ENCODE results near the gene ATP6V0E2.

ATP6V0E2 gene

GRCh38 chr7:149838992-149839408, 34.8 kb upstream of the ATP6V0E2 start:
- Histone ChIP-seq H3K36me3 (ENCODE audit: low read depth) (no peaks in the 10 kb centered on the region), H3K4me1 (ENCODE audit: insufficient read depth, poor library complexity, severe bottlenecking) (peaks cover 5% of the 10 kb centered on the region), H3K27me3 (ENCODE audit: insufficient read depth, poor library complexity, severe bottlenecking) (no peaks in the 10 kb centered on the region), H3K9me3 (ENCODE audit: severe bottlenecking) (no peaks in the 10 kb centered on the region), H3K4me3 (ENCODE audit: severe bottlenecking) (peak overlapping the region; percentile 83), H3K27ac (ENCODE audit: poor library complexity, severe bottlenecking) (peak overlapping the region; percentile 42)
- DNase-seq (ENCODE audit: low spot score) (no peak), ATAC-seq (ENCODE audit: low read depth) (no peak)
- no peak for TF ChIP-seq CTCF (IDR thresholded peaks at IDR 0.05; ENCODE audit: poor library complexity, severe bottlenecking)

- TF ChIP-seq CTCF (IDR thresholded peaks at IDR 0.05; ENCODE audit: poor library complexity, severe bottlenecking): no peak
- no peak overlapping the region for H3K27ac ChIP-seq (ENCODE audit: poor library complexity, severe bottlenecking)
- no peak overlapping the region for H3K4me3 ChIP-seq (ENCODE audit: severe bottlenecking)
- no peak for ATAC-seq (ENCODE audit: low read depth)
- no peak for DNase-seq (ENCODE audit: low spot score)
- H3K36me3 ChIP-seq (ENCODE audit: low read depth): no peaks in the 10 kb centered on the region
- no peaks in the 10 kb centered on the region for H3K9me3 ChIP-seq (ENCODE audit: severe bottlenecking)
- H3K4me1 ChIP-seq (ENCODE audit: insufficient read depth, poor library complexity, severe bottlenecking): peaks cover 5% of the 10 kb centered on the region
- H3K27me3 ChIP-seq (ENCODE audit: insufficient read depth, poor library complexity, severe bottlenecking): no peaks in the 10 kb centered on the region
These were observed 33.8 kb upstream of the ATP6V0E2 start for GRCh38 chr7:149839933-149840332.

GRCh38 chr7:149843566-149843965, 30.2 kb upstream of the ATP6V0E2 start:
- no peaks in the 10 kb centered on the region for H3K9me3 ChIP-seq (ENCODE audit: severe bottlenecking)
- H3K27ac ChIP-seq (ENCODE audit: poor library complexity, severe bottlenecking): no peak overlapping the region
- DNase-seq (ENCODE audit: low spot score) (no peak), ATAC-seq (ENCODE audit: low read depth) (no peak)
- H3K27me3 ChIP-seq (ENCODE audit: insufficient read depth, poor library complexity, severe bottlenecking): no peaks in the 10 kb centered on the region
- H3K4me3 ChIP-seq (ENCODE audit: severe bottlenecking): no peak overlapping the region
- TF ChIP-seq CTCF (IDR thresholded peaks at IDR 0.05; ENCODE audit: poor library complexity, severe bottlenecking): no peak
- peaks cover 5% of the 10 kb centered on the region for H3K4me1 ChIP-seq (ENCODE audit: insufficient read depth, poor library complexity, severe bottlenecking)
- H3K36me3 ChIP-seq (ENCODE audit: low read depth): no peaks in the 10 kb centered on the region

- Histone ChIP-seq H3K27ac (ENCODE audit: poor library complexity, severe bottlenecking) (no peak overlapping the region), H3K27me3 (ENCODE audit: insufficient read depth, poor library complexity, severe bottlenecking) (no peaks in the 10 kb centered on the region), H3K4me1 (ENCODE audit: insufficient read depth, poor library complexity, severe bottlenecking) (peaks cover 2% of the 10 kb centered on the region), H3K4me3 (ENCODE audit: severe bottlenecking) (no peak overlapping the region), H3K9me3 (ENCODE audit: severe bottlenecking) (no peaks in the 10 kb centered on the region), H3K36me3 (ENCODE audit: low read depth) (no peaks in the 10 kb centered on the region)
- no peak for ATAC-seq (ENCODE audit: low read depth)
- DNase-seq (ENCODE audit: low spot score): no peak
- TF ChIP-seq CTCF (IDR thresholded peaks at IDR 0.05; ENCODE audit: poor library complexity, severe bottlenecking): no peak
These were observed 29.3 kb upstream of the ATP6V0E2 start for GRCh38 chr7:149844445-149844844.

GRCh38 chr7:149845257-149845980, 28.4 kb upstream of the ATP6V0E2 start:
- no peaks in the 10 kb centered on the region for H3K4me1 ChIP-seq (ENCODE audit: insufficient read depth, poor library complexity, severe bottlenecking)
- TF ChIP-seq CTCF (IDR thresholded peaks at IDR 0.05; ENCODE audit: poor library complexity, severe bottlenecking): no peak
- H3K36me3 ChIP-seq (ENCODE audit: low read depth): no peaks in the 10 kb centered on the region
- no peaks in the 10 kb centered on the region for H3K27me3 ChIP-seq (ENCODE audit: insufficient read depth, poor library complexity, severe bottlenecking)
- no peak for ATAC-seq (ENCODE audit: low read depth)
- DNase-seq (ENCODE audit: low spot score): no peak
- no peak overlapping the region for H3K27ac ChIP-seq (ENCODE audit: poor library complexity, severe bottlenecking)
- H3K9me3 ChIP-seq (ENCODE audit: severe bottlenecking): no peaks in the 10 kb centered on the region
- no peak overlapping the region for H3K4me3 ChIP-seq (ENCODE audit: severe bottlenecking)

Measured in RWPE2 (cell line).